GM23248 (cell line): ENCODE measurements around the gene TTPAL. TPM values are rescaled to one million over a fixed set of nuclear protein-coding genes. Genes with fewer than 3 reads are reported as not detected.

ENCODE experiments used
- DNase-seq: peaks from one replicate; pipeline ENCODE4 v3.0.0-alpha.2; 2015
- H2AFZ ChIP-seq: fragments of 200-600 bp; sonication (generic); 2 replicates; pipeline ENCODE4 v1.6.1; 2016; ENCODE audit warnings: antibody characterized with exemption
- H3F3A ChIP-seq: fragments of 200-600 bp; sonication (generic); 2 replicates; pipeline ENCODE4 v1.6.1; 2016; ENCODE audit warnings: mild to moderate bottlenecking, antibody characterized with exemption, mixed run types; ENCODE audit not compliant: insufficient read depth
- H3K27ac ChIP-seq: fragments of 200-600 bp; sonication (generic); 2 replicates; pipeline ENCODE4 v1.5.1; 2016; ENCODE audit warnings: mild to moderate bottlenecking
- H3K27me3 ChIP-seq: fragments of 200-600 bp; sonication (generic); replicated peaks from 2 replicates; pipeline ENCODE4 v1.6.1; 2016; ENCODE audit warnings: mild to moderate bottlenecking; ENCODE audit not compliant: insufficient read depth
- H3K36me3 ChIP-seq: fragments of 200-600 bp; sonication (generic); 2 replicates; pipeline ENCODE4 v1.6.1; 2016; ENCODE audit warnings: low read depth, mild to moderate bottlenecking
- H3K4me1 ChIP-seq: fragments of 200-600 bp; sonication (generic); 2 replicates; pipeline ENCODE4 v1.6.1; 2016; ENCODE audit warnings: mild to moderate bottlenecking; ENCODE audit not compliant: insufficient read depth
- H3K4me2 ChIP-seq: fragments of 200-600 bp; sonication (generic); one replicate; pipeline ENCODE4 v1.6.1; 2016; ENCODE audit warnings: mild to moderate bottlenecking; ENCODE audit not compliant: unreplicated experiment
- H3K4me3 ChIP-seq: fragments of 200-600 bp; sonication (generic); 2 replicates; pipeline ENCODE4 v1.5.1; 2016; ENCODE audit warnings: mild to moderate bottlenecking
- H3K79me2 ChIP-seq: fragments of 200-600 bp; sonication (generic); 2 replicates; pipeline ENCODE4 v1.6.1; 2016; ENCODE audit warnings: mild to moderate bottlenecking; ENCODE audit not compliant: insufficient read depth
- H3K9ac ChIP-seq: fragments of 200-600 bp; sonication (generic); 2 replicates; pipeline ENCODE4 v1.6.1; 2016; ENCODE audit warnings: mild to moderate bottlenecking
- H3K9me2 ChIP-seq: fragments of 200-600 bp; sonication (generic); 2 replicates; pipeline ENCODE4 v1.6.1; 2016; ENCODE audit warnings: mixed run types, mild to moderate bottlenecking, moderate library complexity; ENCODE audit not compliant: insufficient read depth
- H3K9me3 ChIP-seq: fragments of 200-600 bp; sonication (generic); one replicate; pipeline ENCODE4 v1.6.1; 2017; ENCODE audit warnings: low read depth
- H4K20me1 ChIP-seq: fragments of 200-600 bp; sonication (generic); 2 replicates; pipeline ENCODE4 v1.6.0; 2016; ENCODE audit not compliant: insufficient read depth
- EZH2 ChIP-seq: fragments of 200-600 bp; sonication (generic); IDR thresholded peaks from 2 replicates; pipeline ENCODE4 v1.6.1; 2018; ENCODE audit warnings: antibody characterized with exemption, mild to moderate bottlenecking; ENCODE audit not compliant: insufficient read depth, poor library complexity, severe bottlenecking
- EZH2phosphoT487 ChIP-seq: fragments of 200-600 bp; sonication (generic); IDR thresholded peaks from 2 replicates; pipeline ENCODE4 v1.6.1; 2018; ENCODE audit warnings: antibody characterized with exemption, moderate library complexity, mild to moderate bottlenecking, low read depth; ENCODE audit not compliant: insufficient read depth
- WGBS, 2 experiments: methylation state at CpG; one replicate each; pipeline ENCODE4 v1.1.6; 2015 to 2017; ENCODE audit warnings: low lambda C conversion rate in 2 of 2, low coverage in 1 of 2; ENCODE audit errors: missing lambda C conversion rate in 2 of 2; 5-methylcytosine and 5-hydroxymethylcytosine counted together
- in situ Hi-C: fragments of 300-500 bp; cut with MboI; formaldehyde crosslinking; loops from 2 replicates; pipeline ENCODE4 v1.15.0; 2020
- polyA plus RNA-seq: library from polyadenylated mRNA; unstranded; fragments of >200 nt; fragmentation: Nextera tagmentation; extraction: Ambion mirVana; gene quantifications from 2 replicates; pipeline ENCODE4 v1.2.1, GENCODE V29; 2016
- total RNA-seq: library from RNA; depleted of rRNA; stranded (reverse); fragments of >200 nt; shearing (Covaris generic); gene quantifications from 2 replicates; pipeline ENCODE4 v1.2.3, GENCODE V29; 2014

TTPAL gene
- total and polyA plus RNA-seq, 2 experiments from 2014 or later: 11.8 to 19.6 TPM

DNA sequence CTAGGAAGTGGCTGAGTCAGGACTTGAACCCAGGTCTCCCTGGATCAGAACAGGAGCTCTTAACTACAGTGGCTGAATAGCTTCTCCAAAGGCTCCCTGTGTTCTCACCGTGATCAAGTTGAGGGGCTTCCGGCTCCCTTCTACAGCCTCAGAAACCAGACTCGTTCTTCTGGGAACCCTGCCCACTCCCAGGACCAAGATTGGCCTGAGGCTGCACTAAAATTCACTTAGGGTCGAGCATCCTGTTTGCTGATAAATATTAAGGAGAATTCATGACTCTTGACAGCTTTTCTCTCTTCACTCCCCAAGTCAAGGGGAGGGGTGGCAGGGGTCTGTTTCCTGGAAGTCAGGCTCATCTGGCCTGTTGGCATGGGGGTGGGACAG lies 44.6 kb upstream of the TTPAL start:
- 45 to 50% methylated on average over 4 of the region's 4 CpGs for WGBS, 2 experiments
- Histone ChIP-seq H4K20me1 (no peaks in the 10 kb centered on the region), H3K9me2 (no peaks in the 10 kb centered on the region), H3K4me3 (no peak overlapping the region), H3K79me2 (no peaks in the 10 kb centered on the region), H3K9ac (no peak overlapping the region), H2AFZ (no peak overlapping the region), H3K27me3 (peaks cover 19% of the 10 kb centered on the region), H3K36me3 (no peaks in the 10 kb centered on the region), H3K4me2 (no peak overlapping the region), H3K27ac (no peak overlapping the region), H3K9me3 (no peaks in the 10 kb centered on the region), H3K4me1 (no peaks in the 10 kb centered on the region), H3F3A (no peaks in the 10 kb centered on the region)
- TF ChIP-seq EZH2phosphoT487: no peak
- TF ChIP-seq EZH2: no peak
- in situ Hi-C loops: no loop called here
- DNase-seq: no peak

DNA sequence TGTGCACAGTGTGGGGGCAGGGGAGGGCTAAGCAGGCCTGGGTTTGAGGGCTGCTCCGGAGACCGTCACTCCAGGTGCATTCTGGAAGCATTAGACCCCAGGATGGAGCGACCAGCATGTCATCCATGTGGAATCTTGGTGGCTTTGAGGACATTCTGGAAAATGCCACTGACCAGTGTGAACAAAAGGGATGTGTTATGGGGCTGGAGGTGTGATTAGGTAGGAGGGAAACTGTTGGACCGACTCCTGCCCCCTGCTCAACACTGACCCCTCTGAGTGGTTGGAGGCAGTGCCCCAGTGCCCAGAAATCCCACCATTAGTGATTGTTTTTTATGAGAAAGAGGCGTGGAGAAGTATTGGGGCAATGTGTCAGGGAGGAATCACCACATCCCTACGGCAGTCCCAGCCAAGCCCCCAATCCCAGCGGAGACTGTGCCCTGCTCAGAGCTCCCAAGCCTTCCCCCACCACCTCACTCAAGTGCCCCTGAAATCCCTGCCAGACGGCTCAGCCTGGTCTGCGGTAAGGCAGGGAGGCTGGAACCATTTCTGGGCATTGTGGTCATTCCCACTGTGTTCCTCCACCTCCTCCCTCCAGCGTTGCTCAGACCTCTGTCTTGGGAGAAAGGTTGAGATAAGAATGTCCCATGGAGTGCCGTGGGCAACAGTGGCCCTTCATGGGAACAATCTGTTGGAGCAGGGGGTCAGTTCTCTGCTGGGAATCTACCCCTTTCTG lies 44.0 kb upstream of the TTPAL start:
- 64% methylated on average over 11 of the region's 11 CpGs for WGBS, 2 experiments
- no peaks in the 10 kb centered on the region for H3K9me3 ChIP-seq
- no peak overlapping the region for H2AFZ ChIP-seq
- H3F3A ChIP-seq: no peaks in the 10 kb centered on the region
- in situ Hi-C loops: no loop called here
- no peaks in the 10 kb centered on the region for H3K9me2 ChIP-seq
- H3K4me1 ChIP-seq: no peaks in the 10 kb centered on the region
- no peak for DNase-seq
- H3K27me3 ChIP-seq: peaks cover 19% of the 10 kb centered on the region
- no peak overlapping the region for H3K4me3 ChIP-seq
- H3K36me3 ChIP-seq: no peaks in the 10 kb centered on the region
- no peaks in the 10 kb centered on the region for H3K79me2 ChIP-seq
- no peak overlapping the region for H3K9ac ChIP-seq
- TF ChIP-seq EZH2 (no peak), EZH2phosphoT487 (no peak)
- H3K4me2 ChIP-seq: no peak overlapping the region
- no peak overlapping the region for H3K27ac ChIP-seq
- no peaks in the 10 kb centered on the region for H4K20me1 ChIP-seq

GRCh38 chr20:44432618-44433577 lies 42.8 kb upstream of the TTPAL start:
- WGBS, 2 experiments: 58 to 62% methylated on average over 8 of the region's 8 CpGs
- H3K9ac ChIP-seq: no peak overlapping the region
- H3K79me2 ChIP-seq: no peaks in the 10 kb centered on the region
- no peaks in the 10 kb centered on the region for H3K9me3 ChIP-seq
- no peaks in the 10 kb centered on the region for H4K20me1 ChIP-seq
- no peak for DNase-seq
- no peak overlapping the region for H3K4me2 ChIP-seq
- H3K9me2 ChIP-seq: no peaks in the 10 kb centered on the region
- TF ChIP-seq EZH2phosphoT487 (no peak), EZH2 (no peak)
- no peaks in the 10 kb centered on the region for H3F3A ChIP-seq
- H3K27ac ChIP-seq: no peak overlapping the region
- no peak overlapping the region for H3K4me3 ChIP-seq
- peaks cover 19% of the 10 kb centered on the region for H3K27me3 ChIP-seq
- no peaks in the 10 kb centered on the region for H3K4me1 ChIP-seq
- no peak overlapping the region for H2AFZ ChIP-seq
- H3K36me3 ChIP-seq: no peaks in the 10 kb centered on the region
- in situ Hi-C loops: no loop called here

- DNase-seq: no peak
- in situ Hi-C loops: no loop called here
- WGBS, 2 experiments: 70 to 74% methylated on average over 24 of the region's 24 CpGs
Measured at GRCh38 chr20:44433751-44434538, 41.7 kb upstream of the TTPAL start.

More at GRCh38 chr20:44433751-44434538, 41.7 kb upstream of the TTPAL start:
- Histone ChIP-seq H2AFZ (no peak overlapping the region), H3K4me2 (no peak overlapping the region), H3K79me2 (no peaks in the 10 kb centered on the region), H3K9ac (no peak overlapping the region), H3F3A (no peaks in the 10 kb centered on the region), H3K4me3 (no peak overlapping the region), H3K4me1 (no peaks in the 10 kb centered on the region), H3K9me3 (no peaks in the 10 kb centered on the region), H4K20me1 (no peaks in the 10 kb centered on the region), H3K27me3 (peaks cover 19% of the 10 kb centered on the region), H3K36me3 (no peaks in the 10 kb centered on the region), H3K9me2 (no peaks in the 10 kb centered on the region), H3K27ac (no peak overlapping the region)
- TF ChIP-seq EZH2phosphoT487 (no peak), EZH2 (no peak)
